Right lobe of liver (tissue), 6 donors: ENCODE measurements around the gene PLA2G7. TPM values are rescaled to one million over a fixed set of nuclear protein-coding genes. Genes with fewer than 3 reads are reported as not detected.
"Not testable (repeated sequence)": the region's sequence is repeated elsewhere in the genome, so short reads cannot be mapped to it uniquely, and the experiment has no call there.

Source experiments
- ATAC-seq, 4 donors: fragments of 200-7000 bp; cut with Tn5 transposase; one replicate each; pipeline ENCODE4 v1.9.1; 2020; ENCODE audit warnings: mild to moderate bottlenecking in 4 of 4, moderate library complexity in 4 of 4
- DNase-seq, 3 donors: peaks; one replicate each; pipeline ENCODE4 v3.0.0-alpha.2; 2020
- H3K27ac ChIP-seq, 3 donors: fragments of 200-600 bp; one replicate each; pipeline ENCODE4 v1.8.0; 2022
- H3K27me3 ChIP-seq, 2 donors: fragments of 200-600 bp; one replicate each; pipeline ENCODE4 v1.8.0; 2022
- H3K36me3 ChIP-seq, 4 donors: fragments of 200-600 bp; sonication (generic) in 1 of 4; one replicate each; pipeline versions ENCODE4 v1.5.1 to v1.8.0; 2017 to 2022; ENCODE audit warnings: control low read depth in 1 of 4
- H3K4me1 ChIP-seq, 4 donors: fragments of 200-600 bp; sonication (generic) in 1 of 4; one replicate each; pipeline versions ENCODE4 v1.5.1 to v1.8.0; 2017 to 2022; ENCODE audit warnings: control low read depth in 1 of 4
- H3K4me3 ChIP-seq, 3 donors: fragments of 200-600 bp; one replicate each; pipeline ENCODE4 v1.8.0; 2022
- H3K9me3 ChIP-seq, 4 donors: fragments of 200-600 bp; sonication (generic) in 1 of 4; one replicate each; pipeline versions ENCODE4 v1.5.1 to v1.8.0; 2017 to 2022; ENCODE audit warnings: control low read depth in 1 of 4
- CTCF ChIP-seq, 4 donors: fragments of 200-600 bp in 3 of 4; fragments of 450-650 bp in 1 of 4; IDR thresholded peaks; one replicate each; pipeline versions ENCODE4 v1.5.1 to v1.8.0; 2016 to 2022; ENCODE audit warnings: antibody characterized with exemption in 4 of 4, mild to moderate bottlenecking in 2 of 4
- POLR2A ChIP-seq: fragments of 450-650 bp; IDR thresholded peaks from one replicate; pipeline ENCODE4 v1.6.1; 2017; ENCODE audit warnings: antibody characterized with exemption, mild to moderate bottlenecking
- WGBS: methylation state at CpG from one replicate; pipeline ENCODE4 v1.1.6; 2018; ENCODE audit warnings: low coverage, low lambda C conversion rate; ENCODE audit not compliant: insufficient coverage; ENCODE audit errors: missing lambda C conversion rate; 5-methylcytosine and 5-hydroxymethylcytosine counted together
- intact Hi-C, 2 donors: fragments of 100-400 bp; cut with DNase I; formaldehyde crosslinking; loops; one replicate each; pipeline versions ENCODE4 v1.11.2 to v1.14.1; 2022
- total RNA-seq, 6 experiments: library from RNA; depleted of rRNA in 2 of 6; stranded (reverse); fragments of >200 nt in 2 of 6; fragmentation: NEBNext Ultra II Directional in 3 of 6; extraction: Animal tissue kit (Norgen Biotek cat#: 25700) in 3 of 6; gene quantifications; one replicate each; pipeline versions ENCODE4 v1.1.0 to v1.2.4, GENCODE V29; 2016 to 2023
- donor health status: DM: no; HTN: yes; CAD: no.
- donor health status: DM: no; HTN: no; CAD: no.
- donor health status: DM: no; HTN: no; CAD: no.
- donor health status: DM: no; HTN: yes; CAD: no.
- donor health status: DM: no; HTN: yes; CAD: no.

The PLA2G7 gene
- total RNA-seq, 6 experiments from 2014 or later = 0.92 to 7.4 (median 1.6) TPM

- intact Hi-C loops = no loop called here
- peak overlapping the region in 2 of 3 donors; percentile 43 to 44 for H3K27ac ChIP-seq
- 71% methylated on average over 1 of the region's 1 CpG for WGBS
- ATAC-seq (peak in 3 of 4 donors; percentile 25 to 42 (median 37)), DNase-seq (no peak)
- no peaks in the 10 kb centered on the region for H3K4me1 ChIP-seq
- no peak overlapping the region for H3K4me3 ChIP-seq
- no peaks in the 10 kb centered on the region for H3K36me3 ChIP-seq
- no peaks in the 10 kb centered on the region for H3K27me3 ChIP-seq
- H3K9me3 ChIP-seq = no peaks in the 10 kb centered on the region
- TF ChIP-seq CTCF (IDR thresholded peaks at IDR 0.05) (no peak), POLR2A (no peak)
Measured at GRCh38 chr6:46772016-46772415, 36.8 kb upstream of the PLA2G7 start.

- ATAC-seq = peak in 1 of 4 donors; percentile 38
Measured at GRCh38 chr6:46764961-46765360, 29.8 kb upstream of the PLA2G7 start.

GRCh38 chr6:46764280-46764679 is 29.1 kb upstream of the PLA2G7 start:
- 87% methylated on average over 10 of the region's 10 CpGs for WGBS
- H3K4me1 ChIP-seq, ATAC-seq, H3K9me3 ChIP-seq, intact Hi-C loops, DNase-seq, H3K27me3 ChIP-seq, H3K36me3 ChIP-seq, H3K4me3 ChIP-seq, H3K27ac ChIP-seq: not testable (repeated sequence)

More at GRCh38 chr6:46764961-46765360, 29.8 kb upstream of the PLA2G7 start:
- H3K4me3 ChIP-seq = no peak overlapping the region
- H3K4me1 ChIP-seq = no peaks in the 10 kb centered on the region
- H3K9me3 ChIP-seq = no peaks in the 10 kb centered on the region
- no peak for DNase-seq
- intact Hi-C loops = no loop called here
- TF ChIP-seq POLR2A (no peak), CTCF (IDR thresholded peaks at IDR 0.05) (no peak)
- 89% methylated on average over 5 of the region's 5 CpGs for WGBS
- H3K27ac ChIP-seq = no peak overlapping the region
- no peaks in the 10 kb centered on the region for H3K27me3 ChIP-seq
- H3K36me3 ChIP-seq = no peaks in the 10 kb centered on the region

DNA sequence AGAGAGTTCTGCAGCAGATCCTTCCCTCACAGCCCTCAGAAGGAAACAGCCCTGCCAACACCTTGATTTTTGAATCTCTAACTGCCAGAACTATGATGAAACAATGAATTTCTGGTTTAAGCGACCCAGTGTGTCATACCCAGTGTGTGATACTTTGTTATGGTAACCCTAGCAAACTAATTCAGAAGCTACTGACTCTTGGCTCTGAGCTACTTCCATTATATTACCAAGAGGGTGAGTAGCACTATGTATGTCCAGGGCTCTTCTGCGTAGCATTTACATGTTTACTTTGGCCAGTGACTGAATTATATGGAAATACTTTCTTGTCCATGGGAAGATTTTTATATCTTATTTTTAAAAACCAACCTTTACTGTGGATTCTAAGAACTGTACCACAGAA is 28.3 kb upstream of the PLA2G7 start:
- ATAC-seq (no peak), DNase-seq (no peak)
- Histone ChIP-seq H3K4me3 (no peak overlapping the region), H3K9me3 (no peaks in the 10 kb centered on the region), H3K27ac (no peak overlapping the region), H3K27me3 (no peaks in the 10 kb centered on the region), H3K4me1 (no peaks in the 10 kb centered on the region), H3K36me3 (no peaks in the 10 kb centered on the region)
- no peak for TF ChIP-seq POLR2A
- WGBS = 67% methylated on average over 2 of the region's 2 CpGs
- intact Hi-C loops = no loop called here

GRCh38 chr6:46760925-46761324 is 25.8 kb upstream of the PLA2G7 start:
- no peak for DNase-seq
- Histone ChIP-seq H3K36me3 (no peaks in the 10 kb centered on the region), H3K4me1 (no peaks in the 10 kb centered on the region), H3K27ac (no peak overlapping the region), H3K9me3 (no peaks in the 10 kb centered on the region), H3K4me3 (no peak overlapping the region), H3K27me3 (no peaks in the 10 kb centered on the region)
- ATAC-seq = peak in 1 of 4 donors; percentile 57
- intact Hi-C loops = no loop called here
- WGBS = 61% methylated on average over 2 of the region's 3 CpGs
- TF ChIP-seq CTCF (IDR thresholded peaks at IDR 0.05) = no peak
- TF ChIP-seq POLR2A = no peak
